H1 (cell line): ENCODE measurements around the gene KRTAP12-3. TPM values are rescaled to one million over a fixed set of nuclear protein-coding genes. Genes with fewer than 3 reads are reported as not detected.

Experiments
- GTF2F1 ChIP-seq: IDR thresholded peaks from 2 replicates; pipeline ENCODE4 v1.6.1; 2012; ENCODE audit warnings: low read depth, low read length, improper control_type of control experiment, borderline replicate concordance
- RAD21 ChIP-seq, 2 experiments: IDR thresholded peaks in 1 of 2; conservative IDR thresholded peaks in 1 of 2; 2 replicates each; pipeline ENCODE4 v1.6.1; 2011; ENCODE audit warnings: low read depth in 2 of 2, low read length in 2 of 2, improper control_type of control experiment in 1 of 2, inconsistent platforms in 1 of 2, mild to moderate bottlenecking in 1 of 2, moderate library complexity in 1 of 2
- RXRA ChIP-seq: IDR thresholded peaks from 2 replicates; pipeline ENCODE4 v1.6.1; 2011; ENCODE audit warnings: low read depth, mild to moderate bottlenecking, low read length, moderate library complexity; ENCODE audit not compliant: insufficient read depth
- polyA plus RNA-seq, 7 experiments: library from polyadenylated mRNA; depleted of rRNA in 3 of 7; stranded (reverse) in 5 of 7; unstranded in 2 of 7; fragments of >200 nt in 5 of 7; fragments of 200-250 nt in 2 of 7; gene quantifications; 1 replicate in 5 of 7; 2 replicates in 1 of 7; 4 replicates in 1 of 7; pipeline versions ENCODE4 v1.2.1 to v1.2.3, GENCODE V29; 2011 to 2013; ENCODE audit warnings: missing spikeins in 2 of 7, mixed read lengths in 2 of 7
- total RNA-seq: library from RNA; stranded (reverse); fragmentation: NEBNext Ultra II Directional; extraction: Animal tissue kit (Norgen Biotek cat#: 25700); gene quantifications from 2 replicates; pipeline ENCODE4 v1.2.1, GENCODE V29; 2021

KRTAP12-3 gene
- total and polyA plus RNA-seq, 2 of the 8 experiments (the other 6 are each of a cell fraction or from before 2014, with no cell fraction given) = not detected

GRCh38 chr21:44686000-44686781 is 28.5 kb downstream of the KRTAP12-3 start (continued):
- peak; percentile 12 to 36; a peak in 2 of 4 replicates for TF ChIP-seq RAD21 (IDR thresholded peaks at IDR 0.05 in 1 of 2, conservative IDR thresholded peaks at IDR 0.05 in 1 of 2; ENCODE audit: low read depth in 2 of 2, low read length in 2 of 2)
- TF ChIP-seq RXRA = no peak
- TF ChIP-seq GTF2F1 = no peak
